ENCODE measurements around the gene NFIA.
A peak's percentile ranks its signal among the peaks of the same experiment; 100 is the strongest.

NFIA gene

DNA sequence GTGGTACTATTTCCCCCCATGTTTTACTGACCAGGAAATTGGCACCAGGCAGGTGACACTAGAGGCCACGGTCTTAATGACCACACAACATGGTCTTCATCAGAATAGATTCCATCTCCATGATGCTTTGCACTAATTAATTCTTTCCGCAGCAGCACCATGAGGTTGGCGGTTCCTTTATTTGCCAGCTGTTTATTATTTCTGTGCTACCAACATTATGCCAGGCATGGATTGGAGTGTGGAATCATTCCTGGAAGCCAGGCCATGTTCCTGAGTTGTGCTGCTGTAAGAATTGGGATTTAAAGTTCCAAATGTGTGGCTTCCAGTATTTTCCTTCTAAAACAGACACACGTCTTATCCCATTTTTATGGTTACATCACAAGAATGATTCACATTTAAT is 107.8 kb downstream of the NFIA start:
- DNase-seq = no peak

GRCh38 chr1:61190618-61191432 is 108.5 kb downstream of the NFIA start:
- DNase-seq = no peak

- DNase-seq = no peak
Measured at GRCh38 chr1:61191433-61191720, 109.0 kb downstream of the NFIA start.

DNA sequence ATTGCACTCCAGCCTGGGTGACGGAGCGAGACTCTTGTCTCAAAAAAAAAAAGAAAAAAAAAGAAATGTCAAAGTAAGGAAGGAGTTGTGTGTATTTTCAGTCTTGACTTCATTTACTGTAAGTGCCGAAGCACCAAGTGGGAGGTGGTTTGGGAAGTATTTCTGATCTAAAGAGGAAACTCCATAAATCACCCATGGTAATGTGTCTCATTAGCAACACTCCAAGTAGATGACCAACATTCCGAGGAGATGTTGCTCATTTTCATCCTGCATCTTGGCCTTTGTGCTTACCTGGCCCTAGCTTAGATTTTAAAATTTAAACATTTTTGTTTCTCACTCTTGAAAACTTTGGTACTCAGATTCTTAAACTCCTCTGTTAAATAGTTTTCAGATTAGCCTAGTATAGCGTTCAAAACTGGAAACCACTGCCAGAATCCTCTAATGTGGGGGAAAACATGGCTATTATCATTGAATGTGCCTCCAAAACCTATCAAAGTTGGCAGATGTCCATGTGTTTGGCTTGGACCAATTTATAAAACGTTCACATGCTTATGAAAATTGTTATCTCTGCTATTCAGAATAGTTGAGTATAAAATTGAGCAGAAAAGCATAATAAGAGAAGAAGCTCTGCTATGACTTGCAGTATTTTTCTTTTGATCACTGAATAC is 110.4 kb downstream of the NFIA start:
- DNase-seq = no peak

GRCh38 chr1:61193808-61194207 is 111.4 kb downstream of the NFIA start:
- DNase-seq = no peak

DNA sequence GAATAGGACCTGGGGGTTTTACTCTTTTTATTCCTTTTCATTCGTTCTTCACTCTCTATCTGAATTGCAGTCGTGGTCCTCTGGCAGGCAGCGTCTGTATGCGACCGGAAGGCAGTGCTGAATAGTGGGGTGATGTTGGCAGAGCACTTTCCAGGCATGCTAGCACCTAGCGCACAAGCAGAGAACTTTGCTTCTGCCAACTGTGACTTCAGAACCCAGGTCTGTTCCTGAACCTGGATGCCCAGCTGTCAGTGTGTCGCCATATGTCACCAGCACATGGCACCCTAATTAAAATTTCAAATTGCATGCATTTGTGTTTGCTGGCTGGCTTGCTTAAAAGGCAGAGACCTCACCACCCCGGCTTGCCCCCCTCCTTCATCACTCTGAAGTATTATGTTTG is 116.2 kb downstream of the NFIA start:
- no peak for DNase-seq

DNA sequence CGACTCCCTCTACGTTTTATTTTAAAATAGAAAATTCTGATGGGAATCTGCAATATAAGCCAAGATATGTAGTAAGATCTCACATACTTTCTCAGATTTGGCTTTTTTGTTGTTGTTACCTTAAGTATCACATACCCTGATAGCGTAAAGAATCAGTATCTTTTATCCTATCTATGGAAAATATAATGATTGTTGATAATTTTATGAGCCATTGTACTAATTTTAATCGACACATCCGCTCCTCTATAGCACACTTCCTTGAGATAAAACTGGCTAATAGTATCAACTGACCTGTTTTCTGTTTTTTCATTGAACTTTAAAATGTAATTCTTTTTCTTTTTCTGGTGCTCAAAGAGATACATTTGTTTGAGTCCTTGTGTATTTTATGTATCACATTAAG is 118.7 kb downstream of the NFIA start:
- DNase-seq = no peak

GRCh38 chr1:61202854-61203598 is 120.7 kb downstream of the NFIA start:
- DNase-seq = no peak

GRCh38 chr1:61204528-61204927 is 122.2 kb downstream of the NFIA start:
- DNase-seq = no peak

- DNase-seq = no peak
Measured at GRCh38 chr1:61207416-61207815, 125.1 kb downstream of the NFIA start.

GRCh38 chr1:61208172-61208571 is 125.8 kb downstream of the NFIA start:
- DNase-seq = no peak

DNA sequence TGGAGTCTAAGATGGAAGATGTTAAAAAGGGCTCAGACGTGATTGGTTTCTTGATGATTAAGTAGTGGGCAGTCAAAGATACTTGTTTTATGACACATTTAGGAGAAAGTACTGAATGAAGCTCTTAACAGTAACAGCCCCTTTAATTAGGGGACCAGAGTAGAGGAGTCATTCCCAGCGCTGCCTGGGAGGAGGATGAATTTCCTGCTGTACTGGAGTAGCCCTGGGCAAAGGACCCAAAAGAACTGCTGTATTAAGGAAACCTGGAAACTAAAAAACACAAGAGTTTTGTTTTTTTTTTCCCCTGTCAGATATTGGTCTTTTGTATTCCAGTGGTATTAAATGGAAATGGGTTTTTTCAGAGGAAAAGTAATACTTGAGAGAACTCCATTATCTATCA is 126.5 kb downstream of the NFIA start:
- DNase-seq = no peak

DNA sequence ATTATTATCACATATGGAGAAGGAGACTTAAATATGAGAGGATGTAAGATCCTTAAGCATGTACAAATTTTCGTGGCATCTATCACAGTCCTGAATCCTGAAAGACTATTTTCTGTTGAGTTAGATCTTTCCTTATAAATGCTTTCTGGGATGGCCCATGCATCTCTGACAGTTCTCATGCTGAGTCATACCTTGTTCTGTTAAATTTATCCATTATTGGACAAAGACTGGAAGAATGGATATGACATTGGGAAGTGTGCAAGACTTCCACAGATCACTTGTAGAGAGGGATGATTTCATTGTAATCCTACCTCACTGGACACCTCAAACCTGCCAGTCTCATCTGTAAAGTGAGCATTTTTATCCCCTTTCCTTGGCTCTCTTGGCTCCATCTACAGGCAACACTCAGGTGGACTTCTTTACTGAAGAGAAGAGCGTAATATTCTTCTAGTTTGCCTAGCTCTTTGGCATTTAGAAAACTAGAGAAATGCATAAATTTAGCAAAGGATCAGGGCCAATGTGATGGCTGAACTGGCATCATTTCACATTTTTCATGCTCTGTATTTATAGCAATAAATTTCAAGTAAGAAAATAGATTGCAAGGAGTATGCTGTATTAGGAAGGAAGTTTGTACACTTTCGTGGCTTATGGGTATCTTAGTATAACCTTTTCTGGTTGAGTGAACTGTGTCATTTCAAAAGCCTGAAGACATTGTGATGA is 128.2 kb downstream of the NFIA start:
- no peak for DNase-seq

- DNase-seq = peak; percentile 3
Measured at GRCh38 chr1:61213245-61214011, 131.1 kb downstream of the NFIA start.

DNA sequence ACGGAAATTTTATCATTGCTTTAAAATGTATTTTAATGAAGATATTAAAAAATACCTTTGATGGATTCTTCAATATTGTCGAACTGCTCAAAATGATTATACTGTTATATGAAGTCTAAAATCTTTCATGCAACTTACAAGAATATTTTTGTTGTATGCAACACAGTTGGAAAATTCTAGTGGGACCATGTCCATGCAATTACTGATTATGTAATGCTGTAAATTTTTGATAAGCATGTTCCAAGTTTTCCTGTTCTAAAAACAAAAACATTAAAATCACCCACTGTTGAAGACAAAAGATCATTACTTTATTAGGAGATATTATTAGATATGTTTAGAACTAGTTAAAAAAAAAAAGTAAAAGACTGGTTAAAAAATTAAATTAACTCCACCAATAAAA is 132.8 kb downstream of the NFIA start:
- DNase-seq = no peak

GRCh38 chr1:61215676-61216289 is 133.4 kb downstream of the NFIA start:
- no peak for DNase-seq

DNA sequence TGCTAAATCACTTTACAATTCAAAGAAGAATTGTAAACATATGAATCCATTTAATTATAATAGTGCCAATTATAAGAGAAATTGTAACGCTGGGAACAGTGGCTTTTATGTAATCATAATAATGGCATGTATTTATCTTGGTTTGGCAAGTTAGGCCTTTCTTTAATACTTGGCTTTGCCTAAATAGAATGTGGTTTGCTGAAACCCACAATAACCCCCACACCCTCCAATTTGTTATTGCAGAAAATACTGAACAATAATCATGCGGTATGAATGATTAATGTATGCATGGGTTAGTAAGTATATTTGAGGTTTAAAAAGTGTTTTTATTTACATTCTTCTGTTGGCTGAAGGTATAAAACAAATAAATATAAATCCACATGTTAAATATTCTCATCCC is 138.2 kb downstream of the NFIA start:
- DNase-seq = no peak

DNA sequence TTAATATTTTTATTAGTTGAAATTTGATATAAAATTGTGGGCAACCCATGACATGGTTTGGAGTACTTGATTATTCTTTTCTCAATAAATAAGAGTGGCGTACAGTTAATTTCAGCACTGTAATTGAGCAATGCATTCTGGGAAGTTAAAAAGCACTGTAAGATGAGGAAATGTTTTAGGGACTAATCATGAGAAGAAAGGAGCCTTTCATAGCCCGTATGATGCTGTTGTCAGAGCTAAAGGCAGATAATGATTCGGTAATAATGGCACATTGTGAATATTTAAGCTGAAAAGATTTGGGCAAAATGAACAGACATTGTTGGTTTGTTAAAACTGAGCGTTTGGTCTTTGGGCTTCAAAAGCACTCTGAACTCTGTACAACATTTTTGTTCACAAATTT is 139.3 kb downstream of the NFIA start:
- DNase-seq = no peak

GRCh38 chr1:61222240-61222639 is 139.9 kb downstream of the NFIA start:
- no peak for DNase-seq

- DNase-seq = no peak
Measured at GRCh38 chr1:61223140-61223539, 140.8 kb downstream of the NFIA start.

GRCh38 chr1:61224609-61225008 is 142.2 kb downstream of the NFIA start:
- DNase-seq = no peak

- no peak for DNase-seq
Measured at GRCh38 chr1:61225478-61225877, 143.1 kb downstream of the NFIA start.
